Endothelial cell of umbilical vein (primary cell): ENCODE results near the gene FSD1. TPM values are rescaled to one million over a fixed set of nuclear protein-coding genes. Genes with fewer than 3 reads are reported as not detected.

Experiments
- BruUV-seq: library from RNA; stranded (reverse); fragments of 400-500 nt; replicated peaks from 2 replicates; lab custom pipeline; 2021; lab: Mats Ljungman, UMichigan
- CTCF ChIA-PET: fragments of 300-600, 350-600 bp; sonication (Branson Sonifier 250); formaldehyde crosslinking; loops from one replicate; lab custom pipeline; 2021; ENCODE audit warnings: antibody characterized with exemption, inconsistent platforms; lab: Charles Lee
- POLR2A ChIA-PET: fragments of 300-600, 350-600 bp; sonication (Branson Sonifier 250); formaldehyde crosslinking; loops from one replicate; lab custom pipeline; 2021; ENCODE audit warnings: antibody characterized with exemption, inconsistent platforms; lab: Charles Lee
- DNase-seq: peaks from one replicate; pipeline ENCODE4 v3.0.0-alpha.2; 2011; ENCODE audit warnings: low read depth, low spot score
- FAIRE-seq: peaks from 2 replicates; lab custom pipeline; 2011; peaks lifted over from hg19 to GRCh38; lab: Jason Lieb, UNC
- H2AFZ ChIP-seq: 2 replicates; pipeline ENCODE4 v1.6.0; 2012; ENCODE audit warnings: low read depth, low read length, control low read depth, inconsistent platforms
- H3K27ac ChIP-seq: 2 replicates; pipeline ENCODE4 v1.5.1; 2011; ENCODE audit warnings: low read depth, mild to moderate bottlenecking, control low read depth, low read length, moderate library complexity; ENCODE audit not compliant: insufficient read depth
- H3K27me3 ChIP-seq, 2 experiments: 2 replicates each; pipeline versions ENCODE4 v1.6.0 to v1.6.1; 2011; ENCODE audit warnings: low read length in 2 of 2, mixed read lengths in 1 of 2; ENCODE audit not compliant: control insufficient read depth in 2 of 2, insufficient read depth in 2 of 2
- H3K36me3 ChIP-seq, 2 experiments: 2 replicates in 1 of 2; 3 replicates in 1 of 2; pipeline ENCODE4 v1.5.1; 2011; ENCODE audit warnings: low read length in 2 of 2, mild to moderate bottlenecking in 1 of 2, moderate library complexity in 1 of 2; ENCODE audit not compliant: control insufficient read depth in 2 of 2, insufficient read depth in 2 of 2; ENCODE audit errors: extremely low read depth in 1 of 2
- H3K4me1 ChIP-seq: 3 replicates; pipeline ENCODE4 v1.5.1; 2011; ENCODE audit warnings: mild to moderate bottlenecking, low read length; ENCODE audit not compliant: control insufficient read depth, insufficient read depth; ENCODE audit errors: extremely low read depth
- H3K4me2 ChIP-seq: 2 replicates; pipeline ENCODE4 v1.6.1; 2011; ENCODE audit warnings: low read length, control low read depth, mixed read lengths; ENCODE audit not compliant: insufficient read depth
- H3K4me3 ChIP-seq, 3 experiments: fragments of 200-600 bp in 1 of 3; sonication (generic), shearing (Covaris generic) in 1 of 3; replicated peaks in 1 of 3; 2 replicates each; pipeline ENCODE4 v1.5.1; 2011 to 2016; ENCODE audit warnings: control low read depth in 3 of 3, low read length in 3 of 3, mild to moderate bottlenecking in 2 of 3, inconsistent platforms in 1 of 3, low read depth in 1 of 3, moderate library complexity in 1 of 3; ENCODE audit not compliant: insufficient read depth in 1 of 3
- H3K79me2 ChIP-seq: 2 replicates; pipeline ENCODE4 v1.6.0; 2012; ENCODE audit warnings: low read length, inconsistent platforms; ENCODE audit not compliant: control insufficient read depth, insufficient read depth
- H3K9ac ChIP-seq: replicated peaks from 2 replicates; pipeline ENCODE3; 2011; ENCODE audit warnings: low read length, control low read depth; ENCODE audit not compliant: insufficient read depth; ENCODE audit errors: extremely low read depth
- H3K9me1 ChIP-seq: replicated peaks from 3 replicates; pipeline ENCODE4 v1.6.0; 2011; ENCODE audit warnings: mild to moderate bottlenecking, low read length; ENCODE audit not compliant: control insufficient read depth, insufficient read depth; ENCODE audit errors: extremely low read depth
- H3K9me3 ChIP-seq: replicated peaks from 2 replicates; pipeline ENCODE4 v1.5.1; 2012; ENCODE audit warnings: low read length, inconsistent platforms; ENCODE audit not compliant: control insufficient read depth, insufficient read depth
- H4K20me1 ChIP-seq: replicated peaks from 2 replicates; pipeline ENCODE3; 2011; ENCODE audit warnings: mild to moderate bottlenecking, low read length; ENCODE audit not compliant: control insufficient read depth, insufficient read depth; ENCODE audit errors: extremely low read depth
- EZH2 ChIP-seq: IDR thresholded peaks from 2 replicates; pipeline ENCODE4 v1.6.1; 2012; ENCODE audit warnings: borderline replicate concordance, low read depth, mild to moderate bottlenecking, moderate library complexity, low read length, inconsistent platforms; ENCODE audit not compliant: severe bottlenecking
- FOS ChIP-seq: IDR thresholded peaks from 2 replicates; pipeline ENCODE4 v1.6.1; 2011; ENCODE audit warnings: mild to moderate bottlenecking, low read length, moderate library complexity, borderline replicate concordance; ENCODE audit not compliant: insufficient read depth
- GATA2 ChIP-seq: IDR thresholded peaks from 2 replicates; pipeline ENCODE4 v1.7.0; 2011; ENCODE audit warnings: low read depth, mild to moderate bottlenecking, moderate library complexity, mixed read lengths, low read length; ENCODE audit not compliant: insufficient read length, insufficient read depth
- JUN ChIP-seq: IDR thresholded peaks from 2 replicates; pipeline ENCODE4 v1.6.1; 2011; ENCODE audit warnings: borderline replicate concordance, low read depth; ENCODE audit not compliant: insufficient read length, insufficient read depth
- MYC ChIP-seq: IDR thresholded peaks from one replicate; pipeline ENCODE4 v1.6.1; 2011; ENCODE audit warnings: mild to moderate bottlenecking, low read depth, low read length
- POLR2A ChIP-seq: IDR thresholded peaks from 2 replicates; pipeline ENCODE4 v1.6.1; 2012; ENCODE audit warnings: low read depth, mild to moderate bottlenecking, control low read depth, low read length
- POLR2AphosphoS5 ChIP-seq: IDR thresholded peaks from 2 replicates; pipeline ENCODE4 v1.6.1; 2012; ENCODE audit warnings: low read depth, mild to moderate bottlenecking, control low read depth, low read length, moderate library complexity; ENCODE audit not compliant: insufficient read depth
- dilution Hi-C: fragments of 300-500 bp; cut with MboI; formaldehyde crosslinking; loops from one replicate; pipeline ENCODE4 v1.15.0; 2019; ENCODE audit warnings: low sequenced_read_pairs; ENCODE audit not compliant: extremely low pct_ligation_motif_present
- intact Hi-C: fragments of 100-400 bp; cut with micrococcal nuclease; formaldehyde crosslinking; loops from one replicate; pipeline ENCODE4 v1.10.0; 2022
- polyA plus RNA-seq, 4 experiments: library from polyadenylated mRNA; depleted of rRNA in 3 of 4; stranded (reverse) in 3 of 4; unstranded in 1 of 4; fragments of >200 nt; gene quantifications; 2 replicates each; pipeline versions ENCODE4 v1.2.1 to v1.2.3, GENCODE V29; 2011 to 2012; ENCODE audit warnings: missing spikeins in 1 of 4
- total RNA-seq: library from RNA; stranded (reverse); gene quantifications from 2 replicates; pipeline ENCODE4 v1.2.3, GENCODE V29; 2021
- TF ChIP-seq, protein P1 (sequence below): IDR thresholded peaks from 2 replicates; pipeline ENCODE4 v1.6.1; 2011; ENCODE audit not compliant: insufficient read depth, insufficient read length
- TF ChIP-seq, protein P2 (sequence below), 2 donors: IDR thresholded peaks; 1 replicate in 1 of 2; 2 replicates in 1 of 2; pipeline ENCODE4 v1.5.1; 2011; ENCODE audit warnings: low read length in 2 of 2, mild to moderate bottlenecking in 2 of 2, moderate library complexity in 2 of 2, control low read depth in 1 of 2, inconsistent platforms in 1 of 2, low read depth in 1 of 2; ENCODE audit not compliant: insufficient read depth in 1 of 2; ENCODE audit errors: extremely low read depth in 1 of 2

FSD1 gene
- total and polyA plus RNA-seq, 2 donors (not counting 3 experiments of a cell fraction or from before 2014, with no cell fraction given) = 25.8 to 55.5 TPM

DNA sequence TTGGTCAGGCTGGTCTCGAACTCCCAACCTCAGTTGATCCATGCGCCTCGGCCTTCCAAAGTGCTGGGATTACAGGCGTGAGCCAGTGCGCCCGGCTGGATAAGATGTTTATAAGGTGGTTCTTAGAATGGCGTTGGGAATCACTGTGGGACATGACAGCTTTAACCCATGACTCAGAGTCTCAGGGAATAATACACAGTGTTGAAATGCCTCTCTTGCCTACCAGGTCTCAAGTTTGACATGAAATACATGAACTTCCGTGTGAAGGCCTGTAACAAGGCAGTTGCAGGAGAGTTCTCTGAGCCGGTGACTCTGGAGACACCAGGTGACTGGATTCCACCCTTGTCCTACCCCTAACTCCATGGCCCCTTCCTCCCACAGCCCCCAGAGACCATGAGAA, 12.6 kb downstream of the FSD1 start:
- intact Hi-C loops = loop anchor here (10.0 kb wide), 1 partner anchor 858 kb away; no protein-coding TSS in a partner anchor
- ChIA-PET CTCF (no interaction called here), POLR2A (no interaction called here)
- FAIRE-seq (no peak), DNase-seq (no peak)
- no peaks in the 10 kb centered on the region for H3K79me2 ChIP-seq
- BruUV-seq = no TSS peak
- no peak overlapping the region for H3K4me3 ChIP-seq
- H3K27ac ChIP-seq = no peak overlapping the region
- H3K27me3 ChIP-seq = no peaks in the 10 kb centered on the region
- no peak overlapping the region for H3K9ac ChIP-seq
- H3K36me3 ChIP-seq = peaks cover 0 to 4% of the 10 kb centered on the region in 2 experiments
- H3K9me1 ChIP-seq = no peaks in the 10 kb centered on the region
- dilution Hi-C loops = no loop called here
- no peaks in the 10 kb centered on the region for H4K20me1 ChIP-seq
- no peak overlapping the region for H2AFZ ChIP-seq
- no peaks in the 10 kb centered on the region for H3K9me3 ChIP-seq
- no peak overlapping the region for H3K4me2 ChIP-seq
- TF ChIP-seq EZH2 (no peak), POLR2AphosphoS5 (no peak), JUN (no peak), POLR2A (no peak), FOS (no peak), MYC (no peak), GATA2 (no peak)
- TF ChIP-seq, protein P1, sequence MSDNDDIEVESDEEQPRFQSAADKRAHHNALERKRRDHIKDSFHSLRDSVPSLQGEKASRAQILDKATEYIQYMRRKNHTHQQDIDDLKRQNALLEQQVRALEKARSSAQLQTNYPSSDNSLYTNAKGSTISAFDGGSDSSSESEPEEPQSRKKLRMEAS = no peak
- TF ChIP-seq, protein P2, sequence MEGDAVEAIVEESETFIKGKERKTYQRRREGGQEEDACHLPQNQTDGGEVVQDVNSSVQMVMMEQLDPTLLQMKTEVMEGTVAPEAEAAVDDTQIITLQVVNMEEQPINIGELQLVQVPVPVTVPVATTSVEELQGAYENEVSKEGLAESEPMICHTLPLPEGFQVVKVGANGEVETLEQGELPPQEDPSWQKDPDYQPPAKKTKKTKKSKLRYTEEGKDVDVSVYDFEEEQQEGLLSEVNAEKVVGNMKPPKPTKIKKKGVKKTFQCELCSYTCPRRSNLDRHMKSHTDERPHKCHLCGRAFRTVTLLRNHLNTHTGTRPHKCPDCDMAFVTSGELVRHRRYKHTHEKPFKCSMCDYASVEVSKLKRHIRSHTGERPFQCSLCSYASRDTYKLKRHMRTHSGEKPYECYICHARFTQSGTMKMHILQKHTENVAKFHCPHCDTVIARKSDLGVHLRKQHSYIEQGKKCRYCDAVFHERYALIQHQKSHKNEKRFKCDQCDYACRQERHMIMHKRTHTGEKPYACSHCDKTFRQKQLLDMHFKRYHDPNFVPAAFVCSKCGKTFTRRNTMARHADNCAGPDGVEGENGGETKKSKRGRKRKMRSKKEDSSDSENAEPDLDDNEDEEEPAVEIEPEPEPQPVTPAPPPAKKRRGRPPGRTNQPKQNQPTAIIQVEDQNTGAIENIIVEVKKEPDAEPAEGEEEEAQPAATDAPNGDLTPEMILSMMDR (IDR thresholded peaks at IDR 0.05; ENCODE audit: extremely low read depth in 1 of 2, insufficient read depth in 1 of 2, low read depth in 1 of 2, low read length in 2 of 2) = no peak
- H3K4me1 ChIP-seq = no peaks in the 10 kb centered on the region
